ENCODE results near the gene KCNA5. TPM values are rescaled to one million over a fixed set of nuclear protein-coding genes. Genes with fewer than 3 reads are reported as not detected.
A peak's percentile ranks its signal among the peaks of the same experiment; 100 is the strongest.

KCNA5 gene
- total and polyA plus RNA-seq, 11 donors: 0.84 to 4.4 (median 2.3) TPM

GRCh38 chr12:5010151-5010550 lies 33.5 kb upstream of the KCNA5 start:
- 88 to 91% (median 90%) methylated on average over 4 to 6 of the region's 6 CpGs for WGBS, 4 donors
- no peak for ATAC-seq
- intact Hi-C loops (cut with DNase I): loop anchor here in 1 of 10 donors (10.0 kb wide), 1 partner anchor 435 kb away; no protein-coding TSS in a partner anchor

GRCh38 chr12:5012337-5012736 lies 31.3 kb upstream of the KCNA5 start:
- TF ChIP-seq CTCF (IDR thresholded peaks at IDR 0.05) (no peak), POLR2A (IDR thresholded peaks at IDR 0.05) (no peak)
- intact Hi-C loops (cut with DNase I): loop anchor here in 1 of 10 donors (10.0 kb wide), 1 partner anchor 432 kb away; no protein-coding TSS in a partner anchor
- Histone ChIP-seq H3K4me1 (peaks cover 0 to 10% (median 0%) of the 10 kb centered on the region in 12 donors), H3K4me3 (no peak overlapping the region), H3K9me3 (no peaks in the 10 kb centered on the region), H3K27me3 (no peaks in the 10 kb centered on the region), H3K27ac (no peak overlapping the region), H3K36me3 (no peaks in the 10 kb centered on the region)
- ATAC-seq (peak; percentile 77 to 90 (median 86)), DNase-seq (peak in 2 of 5 donors; percentile 44 to 69)
- WGBS, 4 donors: 71 to 81% (median 73%) methylated on average over 6 of the region's 6 CpGs

More at GRCh38 chr12:5010151-5010550, 33.5 kb upstream of the KCNA5 start:
- H3K4me1 ChIP-seq: peaks cover 0 to 10% (median 0%) of the 10 kb centered on the region in 12 donors
- H3K9me3 ChIP-seq: no peaks in the 10 kb centered on the region
- H3K4me3 ChIP-seq: no peak overlapping the region
- no peak for TF ChIP-seq CTCF (IDR thresholded peaks at IDR 0.05)
- no peak for TF ChIP-seq POLR2A (IDR thresholded peaks at IDR 0.05)
- no peak overlapping the region for H3K27ac ChIP-seq
- DNase-seq: no peak
- no peaks in the 10 kb centered on the region for H3K36me3 ChIP-seq
- peaks cover 0 to 5% (median 0%) of the 10 kb centered on the region in 9 donors for H3K27me3 ChIP-seq

GRCh38 chr12:5013266-5013730 lies 30.4 kb upstream of the KCNA5 start:
- no peak for DNase-seq
- intact Hi-C loops (cut with DNase I): loop anchor here in 1 of 10 donors (10.0 kb wide), 1 partner anchor 432 kb away; no protein-coding TSS in a partner anchor
- TF ChIP-seq POLR2A (IDR thresholded peaks at IDR 0.05): no peak
- TF ChIP-seq CTCF (IDR thresholded peaks at IDR 0.05): no peak
- Histone ChIP-seq H3K4me3 (no peak overlapping the region), H3K27me3 (no peaks in the 10 kb centered on the region), H3K36me3 (no peaks in the 10 kb centered on the region), H3K9me3 (no peaks in the 10 kb centered on the region), H3K27ac (no peak overlapping the region), H3K4me1 (peaks cover 0 to 10% (median 0%) of the 10 kb centered on the region in 12 donors)
- ATAC-seq: no peak
- WGBS, 4 donors: 73 to 84% (median 79%) methylated on average over 5 of the region's 5 CpGs

- TF ChIP-seq CTCF (IDR thresholded peaks at IDR 0.05): no peak
- no peak for TF ChIP-seq POLR2A (IDR thresholded peaks at IDR 0.05)
- H3K4me3 ChIP-seq: no peak overlapping the region
- no peak overlapping the region for H3K27ac ChIP-seq
- intact Hi-C loops (cut with DNase I): loop anchor here in 1 of 10 donors (10.0 kb wide), 1 partner anchor 431 kb away; no protein-coding TSS in a partner anchor
- DNase-seq: no peak
- no peaks in the 10 kb centered on the region for H3K9me3 ChIP-seq
- peaks cover 0 to 10% (median 0%) of the 10 kb centered on the region in 12 donors for H3K4me1 ChIP-seq
- H3K36me3 ChIP-seq: no peaks in the 10 kb centered on the region
- no peaks in the 10 kb centered on the region for H3K27me3 ChIP-seq
- 73 to 92% (median 86%) methylated on average over 2 of the region's 2 CpGs for WGBS, 4 donors
- no peak for ATAC-seq
These were observed 29.4 kb upstream of the KCNA5 start for GRCh38 chr12:5014269-5014668.

All from heart left ventricle (tissue), 16 donors.